ENCODE measurements around the gene COMMD6.
A peak's percentile ranks its signal among the peaks of the same experiment; 100 is the strongest.
"Not testable (repeated sequence)": the region's sequence is repeated elsewhere in the genome, so short reads cannot be mapped to it uniquely, and the experiment has no call there.

The COMMD6 gene

GRCh38 chr13:75537401-75538365 lies at the start of gene COMMD6:
COMMD6 (minus strand) TSS chr13:75537841; CDS start chr13:75537805, 36 bp downstream.
- peak; percentile 39 to 49 for DNase-seq (ENCODE audit: extremely low read depth in 1 of 2, low read depth in 1 of 2)

GRCh38 chr13:75585153-75585552 lies 47.5 kb upstream of the COMMD6 start:
- no peak for DNase-seq (ENCODE audit: extremely low read depth in 1 of 2, low read depth in 1 of 2)

- no peak for DNase-seq (ENCODE audit: extremely low read depth in 1 of 2, low read depth in 1 of 2)
Observed at GRCh38 chr13:75583091-75583490, 45.5 kb upstream of the COMMD6 start.

GRCh38 chr13:75581874-75582640 lies 44.4 kb upstream of the COMMD6 start:
- no peak for DNase-seq (ENCODE audit: extremely low read depth in 1 of 2, low read depth in 1 of 2)

GRCh38 chr13:75579529-75579928 lies 41.9 kb upstream of the COMMD6 start:
- DNase-seq (ENCODE audit: extremely low read depth in 1 of 2, low read depth in 1 of 2): no peak

- DNase-seq (ENCODE audit: extremely low read depth in 1 of 2, low read depth in 1 of 2): no peak
Observed at GRCh38 chr13:75569576-75569975, 31.9 kb upstream of the COMMD6 start.

- no peak for DNase-seq (ENCODE audit: extremely low read depth in 1 of 2, low read depth in 1 of 2)
Observed at GRCh38 chr13:75566658-75567057, 29.0 kb upstream of the COMMD6 start.

GRCh38 chr13:75558145-75558840 lies 20.7 kb upstream of the COMMD6 start:
- no peak for DNase-seq (ENCODE audit: extremely low read depth in 1 of 2, low read depth in 1 of 2)

- DNase-seq (ENCODE audit: extremely low read depth in 1 of 2, low read depth in 1 of 2): no peak
Observed at GRCh38 chr13:75556961-75557360, 19.3 kb upstream of the COMMD6 start.

GRCh38 chr13:75555836-75556235 lies 18.2 kb upstream of the COMMD6 start:
- DNase-seq (ENCODE audit: extremely low read depth in 1 of 2, low read depth in 1 of 2): no peak

- DNase-seq (ENCODE audit: extremely low read depth in 1 of 2, low read depth in 1 of 2): no peak
Observed at GRCh38 chr13:75554981-75555380, 17.3 kb upstream of the COMMD6 start.

GRCh38 chr13:75554464-75554863 lies 16.8 kb upstream of the COMMD6 start:
- DNase-seq (ENCODE audit: extremely low read depth in 1 of 2, low read depth in 1 of 2): no peak

- peak; percentile 2 to 26 for DNase-seq (ENCODE audit: extremely low read depth in 1 of 2, low read depth in 1 of 2)
Observed at GRCh38 chr13:75550159-75550567, 12.5 kb upstream of the COMMD6 start.

GRCh38 chr13:75549262-75550158 lies 11.9 kb upstream of the COMMD6 start, which contains the start of gene UCHL3:
UCHL3 (plus strand) TSS chr13:75549791; CDS start chr13:75549821, 30 bp downstream.
- DNase-seq (ENCODE audit: extremely low read depth in 1 of 2, low read depth in 1 of 2): peak; percentile 92 to 96

GRCh38 chr13:75547917-75548316 lies 10.3 kb upstream of the COMMD6 start:
- DNase-seq (ENCODE audit: extremely low read depth in 1 of 2, low read depth in 1 of 2): no peak

GRCh38 chr13:75545386-75545785 lies 7.7 kb upstream of the COMMD6 start:
- not testable (repeated sequence) for DNase-seq (ENCODE audit: extremely low read depth in 1 of 2, low read depth in 1 of 2)

GRCh38 chr13:75544681-75545330 lies 7.2 kb upstream of the COMMD6 start:
- no peak for DNase-seq (ENCODE audit: extremely low read depth in 1 of 2, low read depth in 1 of 2)

GRCh38 chr13:75541961-75542360 lies 4.3 kb upstream of the COMMD6 start:
- no peak for DNase-seq (ENCODE audit: extremely low read depth in 1 of 2, low read depth in 1 of 2)

- DNase-seq (ENCODE audit: extremely low read depth in 1 of 2, low read depth in 1 of 2): no peak
Observed at GRCh38 chr13:75541287-75541686, 3.6 kb upstream of the COMMD6 start.
